K562 (cell line): ENCODE measurements around the gene TSC1. TPM values are rescaled to one million over a fixed set of nuclear protein-coding genes. Genes with fewer than 3 reads are reported as not detected.

Source experiments
- ARID3A ChIP-seq: IDR thresholded peaks from 2 replicates; pipeline ENCODE4 v1.6.1; 2012; ENCODE audit warnings: low read depth, low read length, improper control_type of control experiment, borderline replicate concordance
- BACH1 ChIP-seq: fragments of 200-800 bp; sonication (Bioruptor generic); IDR thresholded peaks from 2 replicates; pipeline ENCODE4 v1.6.1; 2016; ENCODE audit warnings: missing genetic modification characterization, missing compliant biosample characterization
- EHMT2 ChIP-seq: fragments of 450-650 bp; IDR thresholded peaks from 2 replicates; pipeline ENCODE4 v1.6.1; 2018; ENCODE audit warnings: antibody characterized with exemption
- FOXK1 ChIP-seq: sonication (generic); formaldehyde crosslinking; IDR thresholded peaks from 2 replicates; pipeline ENCODE4 v1.8.0; 2022; ENCODE audit warnings: missing genetic modification reagents, mild to moderate bottlenecking, borderline replicate concordance
- HLTF ChIP-seq: fragments of 450-650 bp; IDR thresholded peaks from 2 replicates; pipeline ENCODE4 v1.6.1; 2016
- MAFK ChIP-seq: IDR thresholded peaks from 2 replicates; pipeline ENCODE4 v1.6.1; 2011; ENCODE audit warnings: low read length, improper control_type of control experiment
- PRDM10 ChIP-seq: fragments of 450-650 bp; IDR thresholded peaks from 2 replicates; pipeline ENCODE4 v1.6.1; 2018; ENCODE audit not compliant: partially characterized antibody
- RCOR1 ChIP-seq, 2 experiments: IDR thresholded peaks; 2 replicates each; pipeline ENCODE4 v1.6.1; 2012; ENCODE audit warnings: low read depth in 2 of 2, low read length in 2 of 2, borderline replicate concordance in 1 of 2, improper control_type of control experiment in 1 of 2
- SETDB1 ChIP-seq: IDR thresholded peaks from one replicate; pipeline ENCODE4 v1.6.1; 2012; ENCODE audit warnings: low read length, control low read depth, inconsistent platforms
- SMAD1 ChIP-seq: fragments of 150-350 bp; IDR thresholded peaks from 2 replicates; pipeline ENCODE4 v1.6.1; 2014; ENCODE audit warnings: low read length, low read depth; ENCODE audit not compliant: partially characterized antibody
- SNRNP70 ChIP-seq: fragments of 200-400 bp; formaldehyde crosslinking; optimal IDR thresholded peaks from 2 replicates; pipeline ENCODE3; 2017; ENCODE audit warnings: low read depth, low read length
- SPI1 ChIP-seq: IDR thresholded peaks from 2 replicates; pipeline ENCODE4 v1.6.1; 2011; ENCODE audit warnings: low read depth, low read length, control low read depth, borderline replicate concordance
- TAF1 ChIP-seq: IDR thresholded peaks from 2 replicates; pipeline ENCODE4 v1.6.1; 2011; ENCODE audit warnings: mild to moderate bottlenecking, low read length, moderate library complexity; ENCODE audit not compliant: insufficient read depth, control insufficient read depth, severe bottlenecking; ENCODE audit errors: extremely low read depth
- TCF7L2 ChIP-seq: fragments of 150-350 bp; IDR thresholded peaks from 2 replicates; pipeline ENCODE4 v1.6.1; 2016; ENCODE audit warnings: low read depth, mild to moderate bottlenecking, low read length, moderate library complexity
- TEAD2 ChIP-seq: fragments of 450-650 bp; IDR thresholded peaks from 2 replicates; pipeline ENCODE4 v1.6.1; 2016; ENCODE audit warnings: missing genetic modification characterization, control low read depth, missing compliant biosample characterization
- TRIM24 ChIP-seq, 2 experiments: fragments of 450-650 bp; IDR thresholded peaks; 2 replicates each; pipeline ENCODE4 v1.6.1; 2016
- XRCC5 ChIP-seq: fragments of 200-400 bp; formaldehyde crosslinking; IDR thresholded peaks from 2 replicates; pipeline ENCODE4 v1.6.1; 2017; ENCODE audit warnings: low read depth, mild to moderate bottlenecking, low read length
- ZBTB34 ChIP-seq: fragments of 250-450 bp; sonication (Bioruptor Pico); IDR thresholded peaks from 2 replicates; pipeline ENCODE4 v1.8.0; 2021; ENCODE audit warnings: mild to moderate bottlenecking, moderate library complexity
- ZNF668 ChIP-seq: fragments of 250-450 bp; sonication (Bioruptor Pico); IDR thresholded peaks from 2 replicates; pipeline ENCODE4 v1.8.0; 2022; ENCODE audit warnings: mild to moderate bottlenecking, inconsistent platforms
- ZNF696 ChIP-seq: fragments of 250-450 bp; sonication (Bioruptor Pico); conservative IDR thresholded peaks from 2 replicates; pipeline ENCODE4 v1.4.0; 2020; ENCODE audit warnings: mild to moderate bottlenecking, moderate library complexity
- ZNF76 ChIP-seq: fragments of 250-450 bp; sonication (Bioruptor Pico); IDR thresholded peaks from 2 replicates; pipeline ENCODE4 v1.4.0; 2020; ENCODE audit warnings: mild to moderate bottlenecking, moderate library complexity, borderline replicate concordance
- ZNF785 ChIP-seq: fragments of 250-450 bp; sonication (Bioruptor Pico); IDR thresholded peaks from 2 replicates; pipeline ENCODE4 v1.4.0; 2020; ENCODE audit warnings: mild to moderate bottlenecking
- polyA plus RNA-seq, 8 experiments: library from polyadenylated mRNA; depleted of rRNA in 4 of 8; stranded (reverse) in 5 of 8; unstranded in 3 of 8; fragments of >200 nt; fragmentation: Nextera tagmentation in 2 of 8; fragmentation: Illumina TruSeq in 1 of 8; extraction: Ambion mirVana in 2 of 8; extraction: Trizol in 1 of 8; gene quantifications; 2 replicates each; pipeline versions ENCODE4 v1.2.1 to v1.2.3, GENCODE V29; 2011 to 2014; ENCODE audit warnings: inconsistent platforms in 1 of 8, missing spikeins in 1 of 8
- total RNA-seq, 7 experiments: library from RNA; depleted of rRNA in 6 of 7; stranded (reverse); fragments of >200 nt in 6 of 7; fragmentation: Illumina TruSeq in 2 of 7; extraction: Trizol in 2 of 7; gene quantifications; 2 replicates each; pipeline versions ENCODE4 v1.2.1 to v1.2.3, GENCODE V29; 2011 to 2021; ENCODE audit warnings: low replicate concordance in 1 of 7

TSC1 gene
- total and polyA plus RNA-seq, 9 of the 15 experiments (the other 6 are each of a cell fraction or from before 2014, with no cell fraction given): 6.9 to 37.6 (median 18.6) TPM

GRCh38 chr9:132944294-132945185, at the start of gene TSC1 (continued):
- TF ChIP-seq ZNF696 (CRISPR knock-in tag) (no peak), TRIM24 (IDR thresholded peaks at IDR 0.05) (peak in 1 of 2 experiments; percentile 85; a peak in 2 of 4 replicates), TEAD2 (tag) (no peak), PRDM10 (peak; percentile 58), ZBTB34 (CRISPR knock-in tag) (no peak), SNRNP70 (no peak), ZNF76 (CRISPR knock-in tag) (peak; percentile 35; the same call in 1 of the 2 replicates), TAF1 (peak; percentile 99), BACH1 (no peak), ZNF668 (CRISPR knock-in tag) (no peak), SPI1 (no peak), RCOR1 (IDR thresholded peaks at IDR 0.05; ENCODE audit: borderline replicate concordance in 1 of 2, low read depth in 2 of 2, low read length in 2 of 2) (peak in 1 of 2 experiments; percentile 75; a peak in 2 of 4 replicates), TCF7L2 (0 out of 2 replicates have a peak, but pooled peaks have one; percentile 43), ARID3A (no peak), XRCC5 (peak; percentile 99), HLTF (peak; percentile 92; the same call in 1 of the 2 replicates), SETDB1 (no peak), FOXK1 (CRISPR knock-in tag) (no peak), SMAD1 (no peak), MAFK (no peak), EHMT2 (peak; percentile 11; the same call in 1 of the 2 replicates), ZNF785 (CRISPR knock-in tag) (no peak)
